Measurements from ENCODE around the gene ETNK1.

DNA sequence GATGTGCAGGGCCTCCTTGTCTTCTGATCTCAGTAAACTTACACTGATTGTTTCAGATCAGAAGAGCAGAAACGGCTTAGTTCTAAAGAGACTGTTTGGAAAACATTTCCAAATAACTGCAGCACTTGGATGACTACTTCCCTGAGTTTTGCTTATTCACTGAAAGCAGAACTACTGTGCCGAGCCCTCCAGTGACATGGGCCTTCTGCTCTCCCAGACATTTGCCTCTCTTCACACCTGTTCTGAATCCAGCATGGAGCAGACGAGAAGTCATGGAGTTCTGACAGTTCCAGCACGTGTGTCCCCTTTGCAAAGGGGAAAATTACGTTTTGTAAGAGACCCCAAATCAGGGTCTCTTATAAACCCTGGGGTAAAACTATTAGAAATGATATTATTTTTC lies 31.4 kb downstream of the ETNK1 start:
- TF ChIP-seq, protein P1, sequence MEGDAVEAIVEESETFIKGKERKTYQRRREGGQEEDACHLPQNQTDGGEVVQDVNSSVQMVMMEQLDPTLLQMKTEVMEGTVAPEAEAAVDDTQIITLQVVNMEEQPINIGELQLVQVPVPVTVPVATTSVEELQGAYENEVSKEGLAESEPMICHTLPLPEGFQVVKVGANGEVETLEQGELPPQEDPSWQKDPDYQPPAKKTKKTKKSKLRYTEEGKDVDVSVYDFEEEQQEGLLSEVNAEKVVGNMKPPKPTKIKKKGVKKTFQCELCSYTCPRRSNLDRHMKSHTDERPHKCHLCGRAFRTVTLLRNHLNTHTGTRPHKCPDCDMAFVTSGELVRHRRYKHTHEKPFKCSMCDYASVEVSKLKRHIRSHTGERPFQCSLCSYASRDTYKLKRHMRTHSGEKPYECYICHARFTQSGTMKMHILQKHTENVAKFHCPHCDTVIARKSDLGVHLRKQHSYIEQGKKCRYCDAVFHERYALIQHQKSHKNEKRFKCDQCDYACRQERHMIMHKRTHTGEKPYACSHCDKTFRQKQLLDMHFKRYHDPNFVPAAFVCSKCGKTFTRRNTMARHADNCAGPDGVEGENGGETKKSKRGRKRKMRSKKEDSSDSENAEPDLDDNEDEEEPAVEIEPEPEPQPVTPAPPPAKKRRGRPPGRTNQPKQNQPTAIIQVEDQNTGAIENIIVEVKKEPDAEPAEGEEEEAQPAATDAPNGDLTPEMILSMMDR (IDR thresholded peaks at IDR 0.05) = no peak
- no peak for TF ChIP-seq POLR2A (IDR thresholded peaks at IDR 0.05)

Data from uterus (tissue), 2 donors.